ENCODE results near the gene TAAR5. TPM values are rescaled to one million over a fixed set of nuclear protein-coding genes. Genes with fewer than 3 reads are reported as not detected.

TAAR5 gene
- total and polyA plus RNA-seq, 2 donors (not counting 3 experiments of a cell fraction or from before 2014, with no cell fraction given) = not detected

GRCh38 chr6:132607544-132608233, 18.1 kb upstream of the TAAR5 start:
- intact Hi-C loops (cut with micrococcal nuclease) = no loop called here
- H3K4me3 ChIP-seq (replicated peaks in 1 of 3; ENCODE audit: insufficient read depth in 1 of 3, low read depth in 1 of 3, low read length in 3 of 3) = no peak overlapping the region
- H3K79me2 ChIP-seq (ENCODE audit: control insufficient read depth, insufficient read depth, low read length) = no peaks in the 10 kb centered on the region
- FAIRE-seq (no peak), DNase-seq (ENCODE audit: low read depth, low spot score) (no peak)
- H3K36me3 ChIP-seq (ENCODE audit: control insufficient read depth in 2 of 2, extremely low read depth in 1 of 2, insufficient read depth in 2 of 2, low read length in 2 of 2) = no peaks in the 10 kb centered on the region
- no peaks in the 10 kb centered on the region for H3K9me3 ChIP-seq (replicated peaks; ENCODE audit: control insufficient read depth, insufficient read depth, low read length)
- no peaks in the 10 kb centered on the region for H4K20me1 ChIP-seq (replicated peaks; ENCODE audit: control insufficient read depth, extremely low read depth, insufficient read depth, low read length)
- ChIA-PET CTCF (no interaction called here), POLR2A (no interaction called here)
- no peaks in the 10 kb centered on the region for H3K9me1 ChIP-seq (replicated peaks; ENCODE audit: control insufficient read depth, extremely low read depth, insufficient read depth, low read length)
- H2AFZ ChIP-seq (ENCODE audit: low read depth, low read length) = no peak overlapping the region
- H3K9ac ChIP-seq (replicated peaks; ENCODE audit: extremely low read depth, insufficient read depth, low read length) = no peak overlapping the region
- H3K27me3 ChIP-seq (ENCODE audit: control insufficient read depth in 2 of 2, insufficient read depth in 2 of 2, low read length in 2 of 2) = no peaks in the 10 kb centered on the region
- dilution Hi-C loops (cut with MboI; ENCODE audit: extremely low pct_ligation_motif_present, low sequenced_read_pairs) = no loop called here
- TF ChIP-seq POLR2A (IDR thresholded peaks at IDR 0.05; ENCODE audit: low read depth, low read length) = no peak
- no peak for TF ChIP-seq MYC (IDR thresholded peaks at IDR 0.05; ENCODE audit: low read depth, low read length)
- no peak overlapping the region for H3K27ac ChIP-seq (ENCODE audit: insufficient read depth, low read depth, low read length)
- no peak overlapping the region for H3K4me2 ChIP-seq (ENCODE audit: insufficient read depth, low read length)
- no TSS peak for BruUV-seq (replicated peaks)
- H3K4me1 ChIP-seq (ENCODE audit: control insufficient read depth, extremely low read depth, insufficient read depth, low read length) = no peaks in the 10 kb centered on the region

- Histone ChIP-seq H3K4me3 (replicated peaks in 1 of 3; ENCODE audit: insufficient read depth in 1 of 3, low read depth in 1 of 3, low read length in 3 of 3) (no peak overlapping the region), H3K9ac (replicated peaks; ENCODE audit: extremely low read depth, insufficient read depth, low read length) (no peak overlapping the region), H4K20me1 (replicated peaks; ENCODE audit: control insufficient read depth, extremely low read depth, insufficient read depth, low read length) (no peaks in the 10 kb centered on the region), H3K27me3 (ENCODE audit: control insufficient read depth in 2 of 2, insufficient read depth in 2 of 2, low read length in 2 of 2) (peaks cover 0 to 1% of the 10 kb centered on the region in 2 experiments), H3K9me3 (replicated peaks; ENCODE audit: control insufficient read depth, insufficient read depth, low read length) (no peaks in the 10 kb centered on the region), H3K79me2 (ENCODE audit: control insufficient read depth, insufficient read depth, low read length) (no peaks in the 10 kb centered on the region), H3K9me1 (replicated peaks; ENCODE audit: control insufficient read depth, extremely low read depth, insufficient read depth, low read length) (no peaks in the 10 kb centered on the region), H3K36me3 (ENCODE audit: control insufficient read depth in 2 of 2, extremely low read depth in 1 of 2, insufficient read depth in 2 of 2, low read length in 2 of 2) (no peaks in the 10 kb centered on the region), H3K4me1 (ENCODE audit: control insufficient read depth, extremely low read depth, insufficient read depth, low read length) (no peaks in the 10 kb centered on the region), H3K27ac (ENCODE audit: insufficient read depth, low read depth, low read length) (no peak overlapping the region), H3K4me2 (ENCODE audit: insufficient read depth, low read length) (no peak overlapping the region), H2AFZ (ENCODE audit: low read depth, low read length) (no peak overlapping the region)
- TF ChIP-seq POLR2A (IDR thresholded peaks at IDR 0.05; ENCODE audit: low read depth, low read length) (no peak), MYC (IDR thresholded peaks at IDR 0.05; ENCODE audit: low read depth, low read length) (no peak), GATA2 (IDR thresholded peaks at IDR 0.05; ENCODE audit: insufficient read depth, insufficient read length, low read depth, low read length) (no peak), EZH2 (IDR thresholded peaks at IDR 0.05; ENCODE audit: borderline replicate concordance, low read depth, low read length, severe bottlenecking) (no peak), POLR2AphosphoS5 (IDR thresholded peaks at IDR 0.05; ENCODE audit: insufficient read depth, low read depth, low read length) (no peak), FOS (IDR thresholded peaks at IDR 0.05; ENCODE audit: borderline replicate concordance, insufficient read depth, low read length) (no peak), JUN (IDR thresholded peaks at IDR 0.05; ENCODE audit: borderline replicate concordance, insufficient read depth, insufficient read length, low read depth) (no peak)
- TF ChIP-seq, protein P1, sequence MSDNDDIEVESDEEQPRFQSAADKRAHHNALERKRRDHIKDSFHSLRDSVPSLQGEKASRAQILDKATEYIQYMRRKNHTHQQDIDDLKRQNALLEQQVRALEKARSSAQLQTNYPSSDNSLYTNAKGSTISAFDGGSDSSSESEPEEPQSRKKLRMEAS (IDR thresholded peaks at IDR 0.05; ENCODE audit: insufficient read depth, insufficient read length) = no peak
- TF ChIP-seq, protein P2, sequence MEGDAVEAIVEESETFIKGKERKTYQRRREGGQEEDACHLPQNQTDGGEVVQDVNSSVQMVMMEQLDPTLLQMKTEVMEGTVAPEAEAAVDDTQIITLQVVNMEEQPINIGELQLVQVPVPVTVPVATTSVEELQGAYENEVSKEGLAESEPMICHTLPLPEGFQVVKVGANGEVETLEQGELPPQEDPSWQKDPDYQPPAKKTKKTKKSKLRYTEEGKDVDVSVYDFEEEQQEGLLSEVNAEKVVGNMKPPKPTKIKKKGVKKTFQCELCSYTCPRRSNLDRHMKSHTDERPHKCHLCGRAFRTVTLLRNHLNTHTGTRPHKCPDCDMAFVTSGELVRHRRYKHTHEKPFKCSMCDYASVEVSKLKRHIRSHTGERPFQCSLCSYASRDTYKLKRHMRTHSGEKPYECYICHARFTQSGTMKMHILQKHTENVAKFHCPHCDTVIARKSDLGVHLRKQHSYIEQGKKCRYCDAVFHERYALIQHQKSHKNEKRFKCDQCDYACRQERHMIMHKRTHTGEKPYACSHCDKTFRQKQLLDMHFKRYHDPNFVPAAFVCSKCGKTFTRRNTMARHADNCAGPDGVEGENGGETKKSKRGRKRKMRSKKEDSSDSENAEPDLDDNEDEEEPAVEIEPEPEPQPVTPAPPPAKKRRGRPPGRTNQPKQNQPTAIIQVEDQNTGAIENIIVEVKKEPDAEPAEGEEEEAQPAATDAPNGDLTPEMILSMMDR (IDR thresholded peaks at IDR 0.05; ENCODE audit: extremely low read depth in 1 of 2, insufficient read depth in 1 of 2, low read depth in 1 of 2, low read length in 2 of 2) = no peak
- FAIRE-seq (no peak), DNase-seq (ENCODE audit: low read depth, low spot score) (no peak)
- BruUV-seq (replicated peaks) = no TSS peak
- ChIA-PET CTCF (interaction anchor here (1.0 kb wide), 1 partner anchor 83 kb away, joined by 3 read pairs; no protein-coding TSS in a partner anchor), POLR2A (no interaction called here)
- intact Hi-C loops (cut with micrococcal nuclease) (no loop called here), dilution Hi-C loops (cut with MboI; ENCODE audit: extremely low pct_ligation_motif_present, low sequenced_read_pairs) (no loop called here)
Measured at GRCh38 chr6:132604635-132605152, 15.2 kb upstream of the TAAR5 start.

All from endothelial cell of umbilical vein (primary cell).